SK-N-SH (cell line): ENCODE results near the gene ADH1B. TPM values are rescaled to one million over a fixed set of nuclear protein-coding genes. Genes with fewer than 3 reads are reported as not detected.

Experiments
- CTCF ChIA-PET: fragments of 300-600, 350-600 bp; formaldehyde crosslinking; extraction: SDS; loops from one replicate; lab custom pipeline; 2021; lab: Yijun Ruan, JAX
- POLR2A ChIA-PET: fragments of 350-600 bp; sonication (Branson Sonifier 250); formaldehyde crosslinking; extraction: SDS; loops from one replicate; lab custom pipeline; 2020; ENCODE audit warnings: antibody characterized with exemption, inconsistent platforms; lab: Yijun Ruan, JAX
- DNase-seq: peaks from one replicate; pipeline ENCODE4 v3.0.0; 2012
- H2AFZ ChIP-seq: fragments of 200-600 bp; sonication (generic); 2 replicates; pipeline ENCODE4 v1.8.1; 2016; ENCODE audit warnings: antibody characterized with exemption, mild to moderate bottlenecking, low read depth
- H3F3A ChIP-seq: fragments of 200-600 bp; sonication (generic); replicated peaks from 2 replicates; pipeline ENCODE3; 2016; ENCODE audit warnings: antibody characterized with exemption, mild to moderate bottlenecking; ENCODE audit not compliant: insufficient read depth
- H3K27ac ChIP-seq, 2 experiments: fragments of 200-500 bp in 1 of 2; fragments of 200-600 bp in 1 of 2; sonication (Bioruptor generic) in 1 of 2; sonication (generic), shearing (Covaris generic) in 1 of 2; 2 replicates each; pipeline versions ENCODE4 v1.5.1 to v1.6.1; 2014 to 2016; ENCODE audit warnings: low read depth in 2 of 2, inconsistent platforms in 1 of 2, low read length in 1 of 2, mild to moderate bottlenecking in 1 of 2, mixed read lengths in 1 of 2
- H3K27me3 ChIP-seq: fragments of 200-600 bp; sonication (generic), shearing (Covaris generic); 2 replicates; pipeline ENCODE4 v1.6.1; 2016; ENCODE audit warnings: mixed run types; ENCODE audit not compliant: insufficient read depth
- H3K36me3 ChIP-seq, 2 experiments: fragments of 200-500 bp in 1 of 2; fragments of 200-600 bp in 1 of 2; sonication (Bioruptor generic) in 1 of 2; sonication (generic) in 1 of 2; replicated peaks in 1 of 2; 2 replicates each; pipeline versions ENCODE3 to v1.5.1; 2014 to 2016; ENCODE audit warnings: low read length in 1 of 2, mild to moderate bottlenecking in 1 of 2; ENCODE audit not compliant: insufficient read depth in 2 of 2, control insufficient read depth in 1 of 2
- H3K4me1 ChIP-seq, 2 experiments: fragments of 200-500 bp in 1 of 2; fragments of 200-600 bp in 1 of 2; sonication (Bioruptor generic) in 1 of 2; sonication (generic), shearing (Covaris generic) in 1 of 2; 2 replicates each; pipeline versions ENCODE4 v1.5.1 to v1.6.1; 2014 to 2016; ENCODE audit warnings: low read depth in 1 of 2, low read length in 1 of 2, mixed run types in 1 of 2; ENCODE audit not compliant: insufficient read depth in 2 of 2, control insufficient read depth in 1 of 2
- H3K4me2 ChIP-seq: fragments of 200-600 bp; sonication (generic), shearing (Covaris generic); 2 replicates; pipeline ENCODE4 v1.6.1; 2017; ENCODE audit warnings: mixed run types
- H3K4me3 ChIP-seq, 2 experiments: fragments of 200-500 bp in 1 of 2; fragments of 200-600 bp in 1 of 2; sonication (Bioruptor generic) in 1 of 2; sonication (generic), shearing (Covaris generic) in 1 of 2; 2 replicates each; pipeline versions ENCODE4 v1.5.1 to v1.8.1; 2014 to 2016; ENCODE audit warnings: low read depth in 2 of 2, inconsistent platforms in 1 of 2, low read length in 1 of 2, mild to moderate bottlenecking in 1 of 2, mixed read lengths in 1 of 2, moderate library complexity in 1 of 2
- H3K79me2 ChIP-seq: fragments of 200-600 bp; sonication (generic); 2 replicates; pipeline ENCODE4 v1.8.1; 2017; ENCODE audit warnings: mild to moderate bottlenecking; ENCODE audit not compliant: insufficient read depth
- H3K9ac ChIP-seq: fragments of 200-600 bp; sonication (generic); 2 replicates; pipeline ENCODE4 v1.6.1; 2017; ENCODE audit warnings: mixed run types
- H3K9me2 ChIP-seq: fragments of 200-600 bp; sonication (generic); 2 replicates; pipeline ENCODE4 v1.6.1; 2017; ENCODE audit warnings: mixed run types
- H3K9me3 ChIP-seq: fragments of 200-600 bp; sonication (generic); 2 replicates; pipeline ENCODE4 v1.6.1; 2017; ENCODE audit warnings: mixed run types, mild to moderate bottlenecking, moderate library complexity
- H4K20me1 ChIP-seq: fragments of 200-600 bp; sonication (generic); 2 replicates; pipeline ENCODE4 v1.6.1; 2017; ENCODE audit warnings: mild to moderate bottlenecking, mixed run types; ENCODE audit not compliant: insufficient read depth
- CHD2 ChIP-seq: fragments of 150-350 bp; IDR thresholded peaks from 2 replicates; pipeline ENCODE4 v1.6.1; 2018; ENCODE audit warnings: low read length; ENCODE audit not compliant: partially characterized antibody
- ELF1 ChIP-seq: IDR thresholded peaks from 2 replicates; pipeline ENCODE4 v1.4.0; 2012
- EP300 ChIP-seq, 2 experiments: IDR thresholded peaks; 2 replicates each; pipeline versions ENCODE4 v1.4.0 to v1.6.1; 2012; ENCODE audit warnings: borderline replicate concordance in 1 of 2, low read depth in 1 of 2, low read length in 1 of 2
- EZH2phosphoT487 ChIP-seq: fragments of 200-600 bp; sonication (generic); IDR thresholded peaks from 2 replicates; pipeline ENCODE4 v1.6.1; 2017; ENCODE audit warnings: low read depth, mixed run types, mild to moderate bottlenecking, antibody characterized with exemption, moderate library complexity, borderline replicate concordance
- FOXM1 ChIP-seq: IDR thresholded peaks from 2 replicates; pipeline ENCODE4 v1.4.0; 2012; ENCODE audit warnings: low read depth, mild to moderate bottlenecking
- GABPA ChIP-seq: IDR thresholded peaks from 2 replicates; pipeline ENCODE4 v1.4.0; 2012; ENCODE audit warnings: low read depth, mild to moderate bottlenecking
- MAX ChIP-seq: IDR thresholded peaks from 2 replicates; pipeline ENCODE4 v1.4.0; 2012; ENCODE audit warnings: low read depth
- MXI1 ChIP-seq: IDR thresholded peaks from 2 replicates; pipeline ENCODE4 v1.6.1; 2012; ENCODE audit warnings: mild to moderate bottlenecking, low read depth, low read length, improper control_type of control experiment
- NFIC ChIP-seq: IDR thresholded peaks from 2 replicates; pipeline ENCODE4 v1.4.0; 2012; ENCODE audit warnings: borderline replicate concordance
- NRF1 ChIP-seq: IDR thresholded peaks from 2 replicates; pipeline ENCODE4 v1.6.1; 2012; ENCODE audit warnings: low read depth, mild to moderate bottlenecking, low read length
- POLR2AphosphoS5 ChIP-seq: IDR thresholded peaks from 2 replicates; pipeline ENCODE4 v1.6.1; 2012; ENCODE audit warnings: low read depth, low read length
- RAD21 ChIP-seq: IDR thresholded peaks from 2 replicates; pipeline ENCODE4 v1.6.1; 2012; ENCODE audit warnings: mild to moderate bottlenecking, low read length
- RCOR1 ChIP-seq: fragments of 150-350 bp; IDR thresholded peaks from 2 replicates; pipeline ENCODE4 v1.6.1; 2017; ENCODE audit warnings: antibody characterized with exemption, low read length
- RFX5 ChIP-seq: IDR thresholded peaks from 2 replicates; pipeline ENCODE4 v1.6.1; 2012; ENCODE audit warnings: mild to moderate bottlenecking, improper control_type of control experiment, low read length
- RXRA ChIP-seq: IDR thresholded peaks from 2 replicates; pipeline ENCODE4 v1.4.0; 2012; ENCODE audit warnings: low read depth, mild to moderate bottlenecking, borderline replicate concordance
- TCF12 ChIP-seq: IDR thresholded peaks from 2 replicates; pipeline ENCODE4 v1.4.0; 2012
- TEAD4 ChIP-seq: IDR thresholded peaks from 2 replicates; pipeline ENCODE4 v1.4.0; 2012; ENCODE audit warnings: mild to moderate bottlenecking, borderline replicate concordance; ENCODE audit not compliant: insufficient read depth
- USF1 ChIP-seq: IDR thresholded peaks from 2 replicates; pipeline ENCODE4 v1.4.0; 2012; ENCODE audit warnings: low read depth, borderline replicate concordance
- USF2 ChIP-seq: fragments of 150-350 bp; IDR thresholded peaks from 2 replicates; pipeline ENCODE4 v1.6.1; 2017; ENCODE audit warnings: antibody characterized with exemption, low read length, low read depth, borderline replicate concordance
- YY1 ChIP-seq: IDR thresholded peaks from 2 replicates; pipeline ENCODE4 v1.4.0; 2012; ENCODE audit warnings: low read depth, mild to moderate bottlenecking
- WGBS: methylation state at CpG from one replicate; pipeline ENCODE4 v1.1.6; 2017; ENCODE audit warnings: low lambda C conversion rate; 5-methylcytosine and 5-hydroxymethylcytosine counted together
- polyA plus RNA-seq, 3 experiments: library from polyadenylated mRNA; depleted of rRNA; stranded (reverse); fragments of >200 nt; gene quantifications; 2 replicates each; pipeline ENCODE4 v1.2.3, GENCODE V29; 2012

ADH1B gene
- polyA plus RNA-seq, 1 of the 3 experiments (the other 2 are of a cell fraction) = not detected

GRCh38 chr4:99282731-99283130, 38.5 kb downstream of the ADH1B start:
- no peak overlapping the region for H3K9ac ChIP-seq
- no peak overlapping the region for H3K4me3 ChIP-seq
- no peak overlapping the region for H3K4me2 ChIP-seq
- no peak overlapping the region for H3K27ac ChIP-seq
- no peaks in the 10 kb centered on the region for H3K36me3 ChIP-seq
- no peaks in the 10 kb centered on the region for H3K9me2 ChIP-seq
- H2AFZ ChIP-seq = no peak overlapping the region
- H3K9me3 ChIP-seq = no peaks in the 10 kb centered on the region
- WGBS = 17% methylated on average over 2 of the region's 2 CpGs
- H3K4me1 ChIP-seq = no peaks in the 10 kb centered on the region
- CTCF ChIA-PET = no interaction called here
- H3K79me2 ChIP-seq = no peaks in the 10 kb centered on the region
- H3F3A ChIP-seq = no peaks in the 10 kb centered on the region
- TF ChIP-seq USF1 = no peak
- TF ChIP-seq YY1 = no peak
- TF ChIP-seq NRF1 = no peak
- no peak for TF ChIP-seq TCF12
- TF ChIP-seq ELF1 = no peak
- no peak for TF ChIP-seq MXI1
- no peak for TF ChIP-seq GABPA
- no peak for TF ChIP-seq RFX5
- TF ChIP-seq RXRA = no peak
- no peak for TF ChIP-seq MAX
- no peak for TF ChIP-seq CHD2
- TF ChIP-seq, all 33 proteins: peak for 0
- Histone ChIP-seq H3K27me3 (no peaks in the 10 kb centered on the region), H4K20me1 (no peaks in the 10 kb centered on the region)
- POLR2A ChIA-PET = no interaction called here
- DNase-seq = no peak

GRCh38 chr4:99281261-99281660, 39.9 kb downstream of the ADH1B start:
- POLR2A ChIA-PET = no interaction called here
- H3K9ac ChIP-seq = no peak overlapping the region
- no peaks in the 10 kb centered on the region for H3K79me2 ChIP-seq
- H2AFZ ChIP-seq = no peak overlapping the region
- H3K4me3 ChIP-seq = no peak overlapping the region
- H3K27me3 ChIP-seq = no peaks in the 10 kb centered on the region
- no peak overlapping the region for H3K4me2 ChIP-seq
- WGBS = 71% methylated on average over 5 of the region's 5 CpGs
- H3F3A ChIP-seq = no peaks in the 10 kb centered on the region
- CTCF ChIA-PET = no interaction called here
- H3K9me3 ChIP-seq = no peaks in the 10 kb centered on the region
- DNase-seq = no peak
- H4K20me1 ChIP-seq = no peaks in the 10 kb centered on the region
- H3K4me1 ChIP-seq = no peaks in the 10 kb centered on the region
- TF ChIP-seq GABPA (no peak), RCOR1 (no peak), POLR2AphosphoS5 (no peak), USF1 (no peak), USF2 (no peak), TCF12 (no peak), NRF1 (no peak), ELF1 (no peak), RAD21 (no peak), EZH2phosphoT487 (no peak), NFIC (no peak), FOXM1 (no peak), TEAD4 (no peak), EP300 (IDR thresholded peaks at IDR 0.05; ENCODE audit: borderline replicate concordance in 1 of 2, low read depth in 1 of 2, low read length in 1 of 2) (no peak)
- H3K27ac ChIP-seq = no peak overlapping the region
- H3K9me2 ChIP-seq = no peaks in the 10 kb centered on the region
- H3K36me3 ChIP-seq = no peaks in the 10 kb centered on the region
